PC-3 (cell line): ENCODE data around the gene KDM2B. TPM values are rescaled to one million over a fixed set of nuclear protein-coding genes. Genes with fewer than 3 reads are reported as not detected.

Experiments
- ATAC-seq: fragments of 200-7000 bp; cut with Tn5 transposase; 2 replicates; pipeline ENCODE4 v1.9.1; 2020; ENCODE audit warnings: mild to moderate bottlenecking, moderate library complexity
- BruUV-seq: library from RNA; stranded (reverse); fragments of 400-500 nt; replicated peaks from 2 replicates; lab custom pipeline; 2021; lab: Mats Ljungman, UMichigan
- CTCF ChIA-PET: fragments of 300-600 bp; sonication (Branson Sonifier 250); formaldehyde crosslinking; loops from one replicate; lab custom pipeline; 2022; ENCODE audit warnings: antibody characterized with exemption; lab: Charles Lee
- POLR2A ChIA-PET: fragments of 300-600 bp; sonication (Branson Sonifier 250); formaldehyde crosslinking; loops from one replicate; lab custom pipeline; 2022; ENCODE audit warnings: antibody characterized with exemption; ENCODE audit not compliant: unreplicated experiment; lab: Charles Lee
- DNase-seq: peaks from one replicate; pipeline ENCODE4 v3.0.0-alpha.2; 2015
- H2AFZ ChIP-seq: fragments of 300-600 bp; sonication (generic); 2 replicates; pipeline ENCODE4 v1.6.0; 2016; ENCODE audit warnings: antibody characterized with exemption, low read length
- H3F3A ChIP-seq: fragments of 300-600 bp; sonication (generic); one replicate; pipeline ENCODE4 v1.6.0; 2017; ENCODE audit warnings: antibody characterized with exemption, low read length, control low read depth, mild to moderate bottlenecking; ENCODE audit not compliant: unreplicated experiment
- H3K27ac ChIP-seq: fragments of 300-600 bp; sonication (generic); 2 replicates; pipeline ENCODE4 v1.5.1; 2016; ENCODE audit warnings: mild to moderate bottlenecking, low read length
- H3K27me3 ChIP-seq: fragments of 300-600 bp; sonication (generic); 2 replicates; pipeline ENCODE4 v1.6.1; 2016; ENCODE audit warnings: low read length, mixed read lengths
- H3K36me3 ChIP-seq: fragments of 300-600 bp; sonication (generic); 2 replicates; pipeline ENCODE4 v1.6.1; 2016; ENCODE audit warnings: low read depth, mixed run types, low read length, mixed read lengths
- H3K4me1 ChIP-seq: fragments of 300-600 bp; sonication (generic); 2 replicates; pipeline ENCODE4 v1.5.1; 2016; ENCODE audit warnings: low read length; ENCODE audit not compliant: insufficient read depth
- H3K4me2 ChIP-seq: fragments of 300-600 bp; sonication (generic); 2 replicates; pipeline ENCODE4 v1.6.0; 2016; ENCODE audit warnings: low read length
- H3K4me3 ChIP-seq: fragments of 300-600 bp; sonication (generic); 2 replicates; pipeline ENCODE4 v1.5.1; 2016; ENCODE audit warnings: mild to moderate bottlenecking, low read length, mixed read lengths
- H3K79me2 ChIP-seq: fragments of 300-600 bp; sonication (generic); 2 replicates; pipeline ENCODE4 v1.6.1; 2017; ENCODE audit warnings: low read length, mixed read lengths
- H3K9ac ChIP-seq: fragments of 300-600 bp; sonication (generic); 2 replicates; pipeline ENCODE4 v1.6.0; 2016; ENCODE audit warnings: mild to moderate bottlenecking, low read length
- H3K9me2 ChIP-seq: fragments of 300-600 bp; sonication (generic); replicated peaks from 2 replicates; pipeline ENCODE4 v1.6.1; 2016; ENCODE audit warnings: mixed run types, low read length, mixed read lengths
- H3K9me3 ChIP-seq: fragments of 300-600 bp; sonication (generic); 2 replicates; pipeline ENCODE4 v1.6.1; 2016; ENCODE audit warnings: low read length, mixed read lengths
- H4K20me1 ChIP-seq: fragments of 300-600 bp; sonication (generic); 2 replicates; pipeline ENCODE4 v1.6.1; 2016; ENCODE audit warnings: low read length, mixed read lengths
- EZH2 ChIP-seq: fragments of 300-600 bp; sonication (generic); IDR thresholded peaks from one replicate; pipeline ENCODE4 v1.6.1; 2017; ENCODE audit warnings: antibody characterized with exemption, mild to moderate bottlenecking, low read length; ENCODE audit not compliant: unreplicated experiment
- EZH2phosphoT487 ChIP-seq: fragments of 300-600 bp; sonication (generic); IDR thresholded peaks from 2 replicates; pipeline ENCODE4 v1.6.1; 2018; ENCODE audit warnings: mild to moderate bottlenecking, antibody characterized with exemption, low read length, borderline replicate concordance
- intact Hi-C: fragments of 100-400 bp; cut with micrococcal nuclease; formaldehyde crosslinking; loops from 2 replicates; pipeline ENCODE4 v1.9.0; 2023
- total RNA-seq: library from RNA; depleted of rRNA; stranded (reverse); fragments of >200 nt; gene quantifications from 2 replicates; pipeline ENCODE4 v1.2.3, GENCODE V29; 2014
- TF ChIP-seq, protein P1 (sequence below): fragments of 300-600 bp; sonication (generic); conservative IDR thresholded peaks from 2 replicates; pipeline ENCODE4 v1.5.1; 2017; ENCODE audit warnings: antibody characterized with exemption, low read depth, mild to moderate bottlenecking, low read length

Gene KDM2B
- total RNA-seq, 1 experiment from 2014 or later, result 52.5 TPM

DNA sequence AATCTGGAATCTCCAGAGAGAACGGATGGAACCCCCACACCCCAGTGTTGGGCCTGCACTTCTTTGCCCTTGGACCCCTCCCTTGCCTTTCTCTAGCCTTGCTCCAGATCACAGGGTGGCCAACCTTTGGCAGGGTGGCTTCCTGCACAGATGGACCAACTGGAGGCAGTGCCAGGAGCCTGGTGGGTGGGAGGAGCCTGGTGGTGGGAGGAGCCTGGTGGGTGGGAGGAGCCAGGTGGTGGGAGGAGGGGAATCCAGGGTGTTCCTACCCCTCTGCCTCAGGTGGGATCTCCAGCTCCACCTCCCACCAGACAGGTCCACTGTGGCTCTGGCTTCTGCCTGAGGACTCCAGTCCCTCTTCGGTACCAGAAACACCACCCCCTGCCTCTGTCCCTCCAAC is 30.5 kb upstream of the KDM2B start:
- H3K36me3 ChIP-seq, result no peaks in the 10 kb centered on the region
- intact Hi-C loops, result no loop called here
- DNase-seq (no peak), ATAC-seq (peak; percentile 35; the same call in 1 of the 2 replicates)
- no peak for TF ChIP-seq EZH2phosphoT487
- TF ChIP-seq, protein P1, sequence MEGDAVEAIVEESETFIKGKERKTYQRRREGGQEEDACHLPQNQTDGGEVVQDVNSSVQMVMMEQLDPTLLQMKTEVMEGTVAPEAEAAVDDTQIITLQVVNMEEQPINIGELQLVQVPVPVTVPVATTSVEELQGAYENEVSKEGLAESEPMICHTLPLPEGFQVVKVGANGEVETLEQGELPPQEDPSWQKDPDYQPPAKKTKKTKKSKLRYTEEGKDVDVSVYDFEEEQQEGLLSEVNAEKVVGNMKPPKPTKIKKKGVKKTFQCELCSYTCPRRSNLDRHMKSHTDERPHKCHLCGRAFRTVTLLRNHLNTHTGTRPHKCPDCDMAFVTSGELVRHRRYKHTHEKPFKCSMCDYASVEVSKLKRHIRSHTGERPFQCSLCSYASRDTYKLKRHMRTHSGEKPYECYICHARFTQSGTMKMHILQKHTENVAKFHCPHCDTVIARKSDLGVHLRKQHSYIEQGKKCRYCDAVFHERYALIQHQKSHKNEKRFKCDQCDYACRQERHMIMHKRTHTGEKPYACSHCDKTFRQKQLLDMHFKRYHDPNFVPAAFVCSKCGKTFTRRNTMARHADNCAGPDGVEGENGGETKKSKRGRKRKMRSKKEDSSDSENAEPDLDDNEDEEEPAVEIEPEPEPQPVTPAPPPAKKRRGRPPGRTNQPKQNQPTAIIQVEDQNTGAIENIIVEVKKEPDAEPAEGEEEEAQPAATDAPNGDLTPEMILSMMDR, result no peak
- no peak for TF ChIP-seq EZH2
- H3K4me3 ChIP-seq, result no peak overlapping the region
- H3K9ac ChIP-seq, result no peak overlapping the region
- H3K4me1 ChIP-seq, result no peaks in the 10 kb centered on the region; the same call in 1 of the 2 replicates
- H3K9me3 ChIP-seq, result no peaks in the 10 kb centered on the region
- no TSS peak for BruUV-seq
- no peaks in the 10 kb centered on the region for H3K9me2 ChIP-seq
- H3F3A ChIP-seq, result no peaks in the 10 kb centered on the region
- no peak overlapping the region for H3K4me2 ChIP-seq
- no peaks in the 10 kb centered on the region for H3K79me2 ChIP-seq
- ChIA-PET POLR2A (no interaction called here), CTCF (no interaction called here)
- no peaks in the 10 kb centered on the region for H4K20me1 ChIP-seq
- H3K27ac ChIP-seq, result no peak overlapping the region
- H3K27me3 ChIP-seq, result no peaks in the 10 kb centered on the region
- no peak overlapping the region for H2AFZ ChIP-seq

DNA sequence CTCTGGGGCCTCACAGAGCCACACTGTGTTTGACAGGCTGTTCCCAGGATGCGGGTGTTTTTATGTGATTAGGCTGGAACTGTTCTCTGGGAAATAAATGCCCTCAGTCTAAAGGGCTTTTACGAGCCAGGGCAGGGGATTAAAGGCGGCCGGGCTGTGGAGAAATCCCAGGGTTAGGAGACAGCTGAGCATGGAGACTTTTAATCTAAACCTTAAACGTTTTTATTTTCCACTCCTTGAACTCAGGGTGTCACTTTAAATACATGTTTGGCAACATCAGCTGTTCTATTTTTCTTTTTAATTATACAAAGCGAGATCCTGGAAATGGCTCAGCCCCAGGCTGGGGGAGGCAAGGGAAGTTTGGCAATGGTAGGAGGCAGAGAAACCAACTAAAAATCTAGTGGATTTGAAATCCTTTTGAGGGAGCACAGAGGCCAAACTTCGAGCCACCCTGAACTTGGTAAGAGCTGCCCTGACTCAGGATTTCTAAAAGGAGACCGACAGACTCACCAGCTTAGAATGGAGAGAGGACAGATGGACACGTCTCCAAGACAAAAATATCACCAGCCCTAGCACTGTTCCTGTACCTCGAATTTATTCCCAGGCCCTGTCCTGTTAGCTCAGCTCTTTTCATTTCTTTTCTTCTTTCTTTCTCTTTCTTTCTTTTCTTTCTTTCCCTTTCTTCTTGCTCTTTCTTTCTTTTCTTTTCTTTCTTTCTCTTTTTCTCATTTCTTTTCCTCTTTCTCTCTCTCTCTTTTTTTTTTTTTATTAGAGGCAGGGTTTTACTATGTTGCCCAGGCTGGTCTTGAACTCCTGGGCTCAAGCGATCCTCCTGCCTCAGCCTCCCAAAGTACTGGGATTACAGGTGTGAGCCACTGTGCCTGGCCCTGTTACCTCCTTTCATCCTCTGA is 29.7 kb upstream of the KDM2B start:
- CTCF ChIA-PET, result no interaction called here
- DNase-seq (no peak), ATAC-seq (peak; percentile 48)
- no peaks in the 10 kb centered on the region for H3K27me3 ChIP-seq
- no peak overlapping the region for H3K9ac ChIP-seq
- no peaks in the 10 kb centered on the region for H3K79me2 ChIP-seq
- H3K27ac ChIP-seq, result no peak overlapping the region
- H3K4me1 ChIP-seq, result no peaks in the 10 kb centered on the region; the same call in 1 of the 2 replicates
- POLR2A ChIA-PET, result no interaction called here
- H3K36me3 ChIP-seq, result no peaks in the 10 kb centered on the region
- BruUV-seq, result no TSS peak
- TF ChIP-seq EZH2 (no peak), EZH2phosphoT487 (no peak)
- TF ChIP-seq, protein P1, result no peak
- intact Hi-C loops, result no loop called here
- H2AFZ ChIP-seq, result peak overlapping the region; percentile 31; the same call in 1 of the 2 replicates
- no peak overlapping the region for H3K4me3 ChIP-seq
- no peaks in the 10 kb centered on the region for H4K20me1 ChIP-seq
- 0 out of 2 replicates have a peak overlapping the region, but pooled peaks have one; percentile 6 for H3K4me2 ChIP-seq
- no peaks in the 10 kb centered on the region for H3F3A ChIP-seq
- H3K9me2 ChIP-seq, result no peaks in the 10 kb centered on the region
- no peaks in the 10 kb centered on the region for H3K9me3 ChIP-seq

DNA sequence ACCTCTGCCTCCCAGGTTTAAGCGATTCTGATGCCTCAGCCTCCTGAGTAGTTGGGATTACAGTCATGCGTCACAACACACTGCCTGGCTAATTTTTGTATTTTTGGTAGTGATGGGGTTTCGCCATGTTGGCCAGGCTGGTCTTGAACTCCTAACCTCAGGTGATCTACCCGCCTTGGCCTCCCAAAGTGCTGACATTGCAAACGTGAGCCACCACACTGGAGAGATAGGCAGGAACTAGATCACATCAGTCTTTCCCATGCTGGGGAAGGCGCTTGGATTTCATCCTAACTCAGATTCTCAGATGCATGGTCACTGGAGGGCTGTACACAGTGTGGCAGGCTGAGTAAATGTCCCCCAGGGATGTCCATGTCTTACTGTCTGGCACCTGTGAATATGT is 27.5 kb upstream of the KDM2B start:
- H3K27me3 ChIP-seq, result no peaks in the 10 kb centered on the region
- H3K4me1 ChIP-seq, result no peaks in the 10 kb centered on the region; the same call in 1 of the 2 replicates
- CTCF ChIA-PET, result no interaction called here
- H2AFZ ChIP-seq, result no peak overlapping the region
- TF ChIP-seq, protein P1, result no peak
- no peaks in the 10 kb centered on the region for H3K36me3 ChIP-seq
- H3K27ac ChIP-seq, result no peak overlapping the region
- ATAC-seq (no peak), DNase-seq (no peak)
- no peaks in the 10 kb centered on the region for H3K79me2 ChIP-seq
- H3K4me3 ChIP-seq, result no peak overlapping the region
- no peaks in the 10 kb centered on the region for H3K9me2 ChIP-seq
- POLR2A ChIA-PET, result no interaction called here
- no peaks in the 10 kb centered on the region for H3K9me3 ChIP-seq
- no TSS peak for BruUV-seq
- H3K9ac ChIP-seq, result no peak overlapping the region
- no peaks in the 10 kb centered on the region for H3F3A ChIP-seq
- intact Hi-C loops, result no loop called here
- no peak overlapping the region for H3K4me2 ChIP-seq
- no peaks in the 10 kb centered on the region for H4K20me1 ChIP-seq
